Measurements from ENCODE around the gene KCNQ1.

DNA sequence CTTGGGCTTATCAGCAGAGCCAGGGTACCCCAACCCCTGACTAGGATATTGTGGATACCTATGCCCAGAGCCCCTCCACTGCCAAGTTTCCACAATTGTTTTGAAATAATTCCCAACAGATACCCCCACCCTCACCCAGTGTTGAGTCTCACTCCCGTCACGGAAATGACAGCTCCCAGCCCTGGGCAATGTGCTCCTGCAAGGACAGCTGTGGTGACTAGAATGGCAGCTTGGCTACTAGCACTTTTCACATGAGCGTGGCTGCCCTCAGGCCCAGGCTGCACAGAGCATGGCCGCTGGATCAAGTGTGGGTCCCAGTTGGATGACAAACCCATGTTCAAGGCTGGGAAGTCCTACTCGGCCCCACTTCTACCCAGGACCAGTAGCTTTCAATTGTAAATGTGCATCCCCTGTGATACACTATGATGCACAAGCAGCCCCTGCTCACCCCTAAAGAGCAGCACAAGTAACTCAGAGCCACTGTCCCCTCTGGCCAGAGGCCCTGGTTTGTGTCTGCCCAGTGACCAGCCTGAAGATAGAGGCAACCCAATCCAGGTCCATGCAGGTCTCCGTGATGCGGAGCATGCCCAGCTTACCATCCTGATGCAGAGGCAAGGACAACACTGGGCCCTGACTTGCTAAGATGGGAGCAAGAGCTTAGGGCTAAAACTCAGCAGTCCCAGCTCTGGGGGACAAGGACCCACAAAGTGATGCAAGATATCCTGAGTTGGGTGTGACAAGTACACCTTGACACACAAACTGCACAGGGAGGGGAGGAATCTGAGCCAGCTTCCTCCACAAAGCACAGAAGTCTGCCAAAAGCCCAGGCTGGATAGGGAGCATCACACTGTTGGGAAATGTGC lies 241.8 kb downstream of the KCNQ1 start:
- no peak for TF ChIP-seq CTCF (IDR thresholded peaks at IDR 0.05)
- no peak for TF ChIP-seq EP300 (IDR thresholded peaks at IDR 0.05)
